NCI-H1105 (cell line): ENCODE results near the gene FAM168A.
A peak's percentile ranks its signal among the peaks of the same experiment; 100 is the strongest.
"Not testable (repeated sequence)": the region's sequence is repeated elsewhere in the genome, so short reads cannot be mapped to it uniquely, and the experiment has no call there.

ENCODE experiments used
- DNase-seq: peaks from one replicate; lab custom pipeline; 2025; lab: John Stamatoyannopoulos, UW

Gene FAM168A

GRCh38 chr11:73468590-73469161 lies 129.2 kb downstream of the FAM168A start:
- no peak for DNase-seq

DNA sequence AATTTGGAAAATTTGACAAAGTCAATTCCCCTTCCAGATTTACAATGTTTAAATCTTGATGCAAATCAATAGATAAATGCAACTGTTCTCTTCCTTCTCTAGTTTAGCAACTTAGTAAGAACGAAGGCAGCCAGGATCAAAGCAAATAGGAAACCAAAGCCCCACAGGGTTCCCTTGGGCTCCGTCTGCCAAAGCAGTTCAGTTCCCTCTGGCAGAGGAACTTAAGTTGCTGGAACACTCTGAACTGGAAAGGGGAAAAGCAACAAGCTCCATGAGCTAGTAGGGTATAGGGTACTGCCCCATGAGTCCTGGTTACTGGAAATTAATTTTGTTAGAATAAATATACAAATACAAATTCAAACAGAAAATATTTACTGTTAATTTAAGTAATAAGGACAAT lies 130.4 kb downstream of the FAM168A start:
- DNase-seq = no peak

DNA sequence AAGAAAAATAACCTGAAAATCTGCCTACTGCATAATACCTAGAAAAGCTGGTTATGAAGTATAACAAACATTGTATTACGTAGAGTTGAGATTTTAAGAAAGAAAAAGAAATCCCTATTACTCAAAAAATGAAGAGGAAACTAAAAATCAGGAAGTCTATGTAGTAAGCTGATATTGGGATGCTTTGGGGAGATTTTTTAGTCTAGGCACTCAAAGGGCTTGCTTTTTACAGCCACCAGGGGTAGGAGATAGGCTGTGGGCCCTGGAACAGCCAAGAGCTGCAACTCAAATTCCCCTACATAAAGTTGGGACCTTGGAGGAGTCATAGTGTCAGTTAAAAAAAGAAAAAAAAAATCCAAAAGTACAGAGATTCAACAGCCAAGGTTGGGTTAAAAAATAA lies 131.3 kb downstream of the FAM168A start:
- DNase-seq = no peak

DNA sequence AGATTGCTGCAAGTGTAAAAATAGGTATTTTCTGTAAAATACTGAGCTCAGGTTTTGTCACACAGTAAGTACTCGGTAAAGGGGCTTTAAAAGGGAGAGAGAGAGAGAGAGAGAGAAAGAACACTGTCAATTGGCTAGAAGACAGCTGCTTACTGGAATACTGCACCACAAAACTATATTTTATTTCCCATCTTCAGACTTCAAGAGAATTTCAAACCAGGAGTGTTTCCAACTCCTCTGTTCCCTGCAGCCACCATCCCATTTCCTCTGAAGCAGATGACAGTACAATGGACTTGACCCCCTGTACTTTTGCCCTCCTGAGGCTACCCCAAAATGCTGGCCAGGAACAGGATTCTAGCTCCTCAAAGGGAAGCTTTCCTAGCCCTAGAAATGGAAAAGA lies 132.0 kb downstream of the FAM168A start:
- no peak for DNase-seq

GRCh38 chr11:73465023-73465675 lies 132.8 kb downstream of the FAM168A start:
- DNase-seq = no peak

DNA sequence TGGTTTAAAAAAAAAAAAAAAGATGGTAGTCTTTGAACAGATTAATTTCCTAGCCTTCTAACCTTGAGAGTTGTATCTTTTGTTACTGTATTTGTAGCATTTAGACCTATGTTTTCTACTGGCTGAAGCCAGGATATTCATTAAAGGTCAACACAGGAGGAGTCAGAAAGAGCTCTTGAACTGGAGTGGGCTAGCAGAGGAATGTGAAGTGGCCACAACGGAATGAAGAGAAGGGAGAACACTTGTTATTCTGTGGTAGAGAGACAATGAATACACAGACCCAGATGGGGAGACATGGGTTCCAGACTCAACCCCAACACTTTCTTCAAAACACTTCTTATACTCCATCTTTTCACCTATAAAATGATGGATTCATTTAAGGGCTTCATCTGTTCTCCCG lies 133.6 kb downstream of the FAM168A start:
- DNase-seq = no peak

DNA sequence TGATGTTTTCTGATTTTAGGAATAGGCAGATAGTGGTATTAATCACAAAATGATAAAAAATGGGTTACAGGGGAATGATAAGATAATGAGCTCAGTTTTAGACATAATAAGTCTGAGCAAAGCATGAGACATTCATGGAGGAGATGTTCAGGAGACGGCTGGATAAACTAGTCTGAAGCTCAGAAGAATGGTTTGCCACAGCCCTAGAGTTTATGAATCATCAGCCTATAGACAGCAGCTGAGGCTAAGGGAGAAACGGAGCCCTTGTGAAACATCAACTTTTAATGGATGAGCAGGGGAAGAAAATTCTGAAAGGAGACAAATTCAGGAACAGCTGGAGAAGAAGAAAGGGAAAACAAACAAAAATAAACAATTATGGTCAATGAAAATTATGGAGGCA lies 134.6 kb downstream of the FAM168A start:
- no peak for DNase-seq

DNA sequence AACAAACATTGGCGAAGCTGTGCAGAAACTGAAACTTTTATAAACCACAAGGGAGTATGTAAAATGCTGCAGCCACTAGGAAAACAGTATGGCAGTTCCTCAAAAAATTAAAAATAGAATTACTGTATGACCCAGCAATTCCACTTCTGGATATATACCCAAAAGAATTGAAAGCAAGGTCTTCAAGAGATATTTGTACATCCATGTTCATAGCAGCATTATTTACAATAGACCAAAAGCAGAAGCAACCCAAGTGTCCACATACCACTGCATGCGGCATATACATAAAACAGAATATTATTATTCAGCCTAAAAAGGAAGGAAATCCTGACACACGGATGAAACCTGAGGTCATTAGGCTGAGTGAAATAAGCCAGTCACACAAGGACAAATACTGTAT lies 135.9 kb downstream of the FAM168A start:
- DNase-seq = no peak

GRCh38 chr11:73461335-73461840 lies 136.5 kb downstream of the FAM168A start:
- DNase-seq = peak; percentile 22

DNA sequence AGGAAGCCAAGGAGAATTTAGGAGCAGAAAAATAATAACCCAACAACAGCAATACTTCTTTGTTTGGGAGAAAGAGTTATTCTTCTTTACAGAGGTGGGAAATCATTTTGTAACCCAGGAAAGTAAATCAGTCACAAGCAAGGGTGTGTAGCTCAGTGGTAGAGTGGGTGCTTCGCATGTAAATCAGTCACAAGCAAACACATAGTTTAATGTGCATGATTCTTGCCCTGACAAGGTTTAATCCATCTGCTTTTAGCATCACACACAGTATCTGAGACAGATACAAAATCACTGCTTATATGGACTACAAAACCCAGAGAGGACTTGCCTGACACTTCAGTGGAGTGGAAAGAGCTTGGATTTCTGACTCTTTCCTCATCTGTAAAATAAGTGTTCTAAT lies 139.7 kb downstream of the FAM168A start:
- no peak for DNase-seq

- no peak for DNase-seq
Measured at GRCh38 chr11:73454987-73455386, 142.9 kb downstream of the FAM168A start.

- DNase-seq = no peak
Measured at GRCh38 chr11:73453562-73453961, 144.3 kb downstream of the FAM168A start.

- DNase-seq = no peak
Measured at GRCh38 chr11:73452726-73453125, 145.2 kb downstream of the FAM168A start.

DNA sequence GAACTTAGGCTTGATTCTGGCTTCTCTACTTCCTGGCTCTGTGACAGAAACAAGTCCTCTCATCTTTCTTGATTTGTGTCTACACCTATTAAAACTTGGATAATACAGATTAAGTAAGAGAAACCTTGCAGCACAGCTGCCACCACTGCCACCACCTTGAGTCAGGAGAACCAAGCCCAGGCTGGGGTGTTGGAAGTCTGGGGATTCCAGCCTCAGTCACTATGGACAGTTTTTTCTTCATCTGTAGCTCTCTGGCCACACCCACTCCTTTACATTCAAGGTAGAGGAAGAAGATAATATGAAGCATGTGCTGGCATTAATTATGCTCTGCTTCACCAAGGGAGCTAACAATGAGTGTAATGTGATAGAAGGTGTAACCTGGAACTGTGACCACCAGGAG lies 146.0 kb downstream of the FAM168A start:
- no peak for DNase-seq

- DNase-seq = no peak
Measured at GRCh38 chr11:73446766-73447165, 151.1 kb downstream of the FAM168A start.

DNA sequence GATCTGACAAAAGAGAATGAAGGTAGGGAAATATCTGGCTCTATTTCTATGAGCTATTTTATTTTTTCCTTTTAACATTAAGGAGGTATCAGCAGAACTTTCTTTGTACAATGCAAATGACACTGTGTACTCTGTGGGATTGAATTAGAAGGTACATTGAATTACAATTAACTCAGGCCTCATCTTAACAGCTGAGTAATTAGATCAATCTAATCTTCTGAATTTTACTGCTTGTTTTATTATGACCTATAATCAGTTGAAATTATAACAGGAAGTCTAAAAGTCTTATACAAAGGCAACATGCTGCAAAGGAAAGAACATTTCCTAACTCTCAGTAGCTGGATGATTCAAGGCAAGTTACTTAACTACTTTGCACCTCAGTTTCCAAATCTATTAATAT lies 151.9 kb downstream of the FAM168A start:
- DNase-seq = no peak

GRCh38 chr11:73439002-73439843 lies 158.7 kb downstream of the FAM168A start:
- DNase-seq = no peak

GRCh38 chr11:73436859-73437258 lies 161.1 kb downstream of the FAM168A start:
- DNase-seq = not testable (repeated sequence)

DNA sequence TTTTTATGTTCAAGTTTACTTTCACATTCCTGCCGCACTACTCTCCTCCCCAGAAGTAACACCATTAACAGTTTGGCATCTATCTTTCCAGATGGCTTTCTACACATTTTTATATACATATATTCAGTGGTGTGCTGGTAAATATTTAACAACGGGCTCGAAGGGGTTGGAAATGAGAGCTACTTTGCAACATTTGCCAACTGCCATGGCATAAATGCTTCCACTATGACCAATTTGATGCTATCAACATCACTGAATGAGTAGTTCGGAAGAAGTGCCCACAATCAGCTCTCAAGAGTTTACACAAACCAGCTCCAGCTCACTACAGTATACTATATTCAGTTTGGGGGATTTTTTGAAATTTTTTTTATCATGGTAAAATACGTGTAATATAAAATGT lies 166.5 kb downstream of the FAM168A start:
- no peak for DNase-seq

- no peak for DNase-seq
Measured at GRCh38 chr11:73430326-73430725, 167.6 kb downstream of the FAM168A start.

GRCh38 chr11:73429121-73429750 lies 168.7 kb downstream of the FAM168A start:
- no peak for DNase-seq

GRCh38 chr11:73428699-73429098 lies 169.2 kb downstream of the FAM168A start:
- DNase-seq = no peak

DNA sequence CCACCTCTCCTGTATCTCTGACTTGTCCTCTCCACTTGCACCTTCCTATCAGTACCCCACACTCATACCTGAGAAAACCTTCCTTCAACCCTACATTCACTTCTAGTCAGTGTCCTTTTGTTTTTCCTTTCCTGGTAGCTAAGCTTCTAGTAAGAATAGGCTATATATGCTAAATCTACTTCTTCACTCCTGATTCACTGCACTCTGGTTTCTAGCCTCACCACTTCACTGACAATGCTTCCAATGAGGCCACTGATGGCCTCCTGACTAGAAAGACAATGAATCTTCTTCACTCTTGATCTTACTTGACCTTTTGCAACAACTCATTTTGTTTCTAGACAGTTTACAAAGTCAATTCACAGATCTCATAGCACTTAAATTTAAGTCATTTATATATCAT lies 169.7 kb downstream of the FAM168A start:
- DNase-seq = no peak
